Suppressor macrophage (primary cell): ENCODE data around the gene VSIR.

ENCODE experiments used
- DNase-seq, 4 experiments: peaks; one replicate each; pipeline ENCODE4 v3.0.0-alpha.2; 2020 to 2022

The VSIR gene

DNA sequence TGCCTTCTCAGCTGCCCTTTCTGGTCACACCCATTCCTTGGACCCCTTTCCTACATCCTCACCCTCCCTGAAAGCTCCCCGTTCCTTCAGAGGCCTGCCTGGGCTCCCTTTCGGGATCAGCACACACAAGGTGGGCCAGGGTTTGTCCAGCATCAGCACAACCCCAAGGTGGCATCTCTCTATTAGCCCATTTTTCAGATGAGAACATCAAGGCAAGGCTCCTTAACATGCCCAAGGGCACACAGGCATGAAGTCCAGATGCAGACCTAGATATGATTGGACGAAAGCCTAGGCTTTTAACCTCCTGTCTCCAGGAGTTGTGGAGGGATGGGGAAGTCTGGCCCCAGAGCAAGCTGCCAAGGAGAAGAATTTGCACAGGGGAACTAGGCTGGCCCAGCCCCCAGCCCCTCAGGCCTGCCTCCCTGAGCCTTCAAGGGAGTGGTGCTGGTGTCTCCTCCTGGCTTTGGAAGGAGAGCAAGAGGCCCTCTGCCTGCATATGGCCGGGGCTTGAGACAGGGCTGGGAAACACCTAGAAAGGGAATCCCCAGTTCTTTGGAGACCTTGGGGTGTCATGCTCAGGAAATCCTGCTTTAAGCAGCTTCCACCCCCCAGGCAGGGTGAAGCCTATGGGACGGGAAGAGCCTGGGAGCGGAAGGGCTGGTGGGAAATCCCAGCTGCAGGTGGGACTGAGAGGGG lies 9.0 kb upstream of the VSIR start:
- peak in 1 of 4 experiments; percentile 49 for DNase-seq

DNA sequence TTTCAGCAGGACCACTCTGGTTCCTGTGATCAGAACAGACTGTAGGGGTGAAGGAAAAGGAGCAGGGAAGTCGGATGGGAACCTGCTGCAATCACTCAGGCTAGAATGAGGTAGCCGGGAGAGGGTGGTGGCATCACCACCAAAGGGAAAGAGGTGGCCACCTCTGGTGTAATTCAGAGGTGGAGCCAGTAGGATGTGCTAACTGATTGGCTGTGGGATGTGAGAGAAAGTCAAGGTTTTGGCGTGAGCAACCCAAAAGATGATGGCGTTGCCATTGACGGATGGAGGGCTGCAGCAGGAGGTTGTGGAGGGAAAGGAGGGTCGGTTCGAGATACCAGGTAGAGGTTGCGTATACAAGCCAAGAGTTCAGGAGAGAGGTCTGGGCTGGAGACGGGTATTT lies 7.4 kb upstream of the VSIR start:
- DNase-seq: no peak

DNA sequence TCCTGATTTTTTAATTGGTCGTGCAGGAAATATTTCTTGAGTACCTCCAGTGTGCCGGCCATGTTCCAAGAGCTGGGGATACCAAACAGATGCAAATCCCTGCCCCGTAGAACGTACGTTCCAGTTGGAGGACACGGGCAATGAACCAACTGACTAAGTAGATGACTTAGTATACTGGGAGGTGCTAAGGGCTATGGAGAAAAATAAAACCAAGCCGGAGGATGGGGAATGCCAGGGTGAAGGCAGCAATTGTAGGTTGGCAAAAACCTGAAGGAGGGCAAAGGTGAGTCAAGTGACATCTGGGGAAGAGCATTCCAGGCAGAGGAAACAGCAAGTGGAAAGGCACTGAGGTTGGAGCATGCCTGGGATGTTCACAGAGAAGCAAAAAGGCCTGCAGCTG lies 6.8 kb upstream of the VSIR start:
- DNase-seq: no peak

DNA sequence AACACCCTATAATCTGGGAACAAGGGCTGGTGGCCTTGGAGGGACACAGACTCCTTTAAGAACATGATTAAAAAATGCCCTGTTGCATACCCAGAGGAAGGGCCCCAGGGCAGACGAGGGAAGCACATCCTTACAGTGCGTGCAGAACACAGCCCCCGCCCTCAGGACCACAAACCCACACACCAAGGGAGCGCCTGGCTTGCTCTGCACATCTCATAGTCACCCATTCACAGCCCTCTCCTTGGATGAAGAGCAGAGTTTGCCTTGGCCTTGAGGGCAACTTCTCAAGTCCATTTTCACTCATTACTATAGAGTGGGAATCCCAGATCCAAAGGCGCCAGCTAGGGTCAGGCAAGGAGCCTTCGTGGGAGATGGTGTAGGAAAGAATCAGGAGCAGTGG lies 6.3 kb upstream of the VSIR start:
- peak in 1 of 4 experiments; percentile 40 for DNase-seq

DNA sequence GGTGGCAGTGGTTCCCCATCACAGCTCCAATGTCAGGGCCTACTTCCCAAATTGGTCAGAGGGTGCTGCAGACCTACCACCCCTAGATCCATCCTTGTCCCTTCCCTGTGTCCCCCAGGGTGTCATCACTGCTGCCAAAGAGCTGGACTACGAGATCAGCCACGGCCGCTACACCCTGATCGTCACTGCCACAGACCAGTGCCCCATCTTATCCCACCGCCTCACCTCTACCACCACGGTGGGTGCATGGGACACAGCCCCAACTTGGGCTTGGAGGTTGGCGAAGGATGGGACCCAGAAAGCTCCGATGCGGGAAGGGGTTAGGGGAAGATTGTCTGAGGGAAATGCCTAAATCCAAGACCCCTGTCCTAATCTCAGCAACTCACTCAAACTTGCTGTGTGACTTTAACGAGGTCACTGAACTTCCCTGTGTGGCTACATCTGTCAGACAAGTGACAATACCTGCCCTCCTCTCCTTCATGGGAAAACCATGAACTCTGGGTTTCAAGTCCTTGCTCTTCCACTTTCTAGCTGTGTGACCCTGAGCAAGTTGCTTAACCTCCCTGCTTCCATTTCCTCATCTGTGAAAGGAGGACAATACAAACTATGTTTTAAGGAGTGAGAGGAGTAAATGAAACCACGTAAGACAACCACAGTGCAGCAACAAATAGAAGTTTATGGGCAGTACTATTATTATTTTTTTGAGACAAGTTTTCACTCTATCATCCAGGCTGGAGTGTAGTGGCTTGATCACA lies 4.9 kb upstream of the VSIR start:
- DNase-seq: peak in 2 of 4 experiments; percentile 50 to 62

DNA sequence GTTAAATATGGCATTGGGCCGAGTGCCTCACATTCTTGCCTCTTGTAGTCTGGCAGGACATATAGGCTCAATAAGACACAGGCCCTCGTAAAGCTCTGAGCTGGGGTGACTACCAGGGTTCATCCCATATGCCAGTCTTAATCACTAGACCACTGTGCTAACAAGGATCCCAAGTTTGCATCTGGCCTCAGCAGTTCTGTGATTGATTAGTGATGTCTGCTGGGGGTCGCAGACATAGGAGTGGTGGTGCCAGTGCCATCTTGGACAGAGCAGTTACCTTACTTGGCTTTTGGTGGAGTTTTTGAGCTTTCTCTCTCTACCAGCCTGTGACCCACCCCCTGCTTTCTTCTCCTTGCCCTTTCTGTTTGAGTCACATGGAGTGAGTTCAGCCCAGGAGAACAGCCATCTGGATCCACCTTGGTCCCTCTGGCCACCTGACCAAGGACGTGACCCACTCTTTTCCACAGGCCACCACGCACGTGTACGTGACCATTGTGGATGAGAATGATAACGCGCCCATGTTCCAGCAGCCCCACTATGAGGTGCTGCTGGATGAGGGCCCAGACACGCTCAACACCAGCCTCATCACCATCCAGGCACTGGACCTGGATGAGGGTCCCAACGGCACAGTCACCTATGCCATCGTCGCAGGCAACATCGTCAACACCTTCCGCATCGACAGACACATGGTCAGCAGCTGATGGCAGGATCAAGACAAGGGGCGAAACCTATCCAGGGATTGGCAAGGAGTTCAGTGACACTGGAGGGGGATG lies 4.1 kb upstream of the VSIR start:
- no peak for DNase-seq

DNA sequence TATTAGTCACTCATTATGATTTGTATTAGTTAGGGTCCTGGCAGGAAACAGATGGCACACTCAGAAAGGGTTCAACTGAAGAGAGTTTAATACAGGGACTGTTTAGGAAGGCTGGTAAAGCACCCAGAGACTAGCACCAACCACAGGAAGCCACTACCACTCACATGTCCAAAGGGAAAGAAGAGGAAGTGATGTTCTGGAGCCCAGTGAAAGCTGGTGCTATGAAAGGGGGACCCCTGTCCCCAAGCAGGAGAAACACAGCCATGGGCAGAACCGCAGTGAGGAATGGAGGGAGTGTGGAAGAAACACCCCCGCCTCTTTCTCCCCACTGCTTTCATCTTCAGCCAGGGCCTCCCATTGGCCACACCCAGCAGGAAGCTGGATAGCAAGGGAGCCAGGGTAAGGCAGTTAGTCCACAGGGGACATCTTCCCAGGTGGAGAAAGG lies 3.2 kb upstream of the VSIR start:
- DNase-seq: peak; percentile 63 to 80 (median 78)

DNA sequence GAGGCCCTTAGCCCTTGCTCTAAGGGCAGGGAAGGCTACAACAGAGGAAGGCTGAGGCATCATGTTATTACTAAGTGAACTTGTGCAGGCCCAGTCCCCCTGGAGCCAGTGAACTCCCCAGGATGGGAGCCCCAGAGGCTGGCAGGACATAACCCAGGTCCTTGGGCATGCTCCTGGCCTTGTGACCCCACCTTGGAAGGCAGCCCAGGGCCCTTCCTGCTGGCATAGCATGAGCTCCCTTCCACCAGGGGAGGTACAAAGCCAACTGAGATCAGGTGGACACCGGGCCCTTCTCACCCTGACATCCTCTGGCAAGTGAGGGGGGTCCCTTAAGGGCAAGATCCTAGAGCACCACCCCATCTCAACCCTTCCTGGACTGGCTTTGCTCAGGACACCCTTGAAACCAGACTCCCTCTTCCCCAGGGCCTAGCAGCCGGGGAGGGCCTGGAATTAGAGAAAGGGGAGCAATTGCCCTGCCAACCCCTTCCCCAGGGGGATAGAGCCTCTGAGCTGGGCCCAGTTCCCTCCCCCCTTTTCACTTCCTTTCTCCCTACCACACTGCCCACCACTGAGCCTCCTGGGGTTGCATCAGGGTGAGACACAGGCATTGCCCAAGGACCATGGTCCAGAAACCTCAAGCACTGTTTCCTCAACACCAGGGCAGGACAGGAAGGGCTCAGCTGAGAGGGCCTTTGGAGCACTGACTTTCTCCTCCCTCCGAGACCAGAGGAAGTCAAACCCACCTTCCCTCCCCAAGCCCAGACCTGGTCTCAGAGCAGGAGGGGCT lies 1.8 kb upstream of the VSIR start:
- peak; percentile 86 to 94 (median 93) for DNase-seq

DNA sequence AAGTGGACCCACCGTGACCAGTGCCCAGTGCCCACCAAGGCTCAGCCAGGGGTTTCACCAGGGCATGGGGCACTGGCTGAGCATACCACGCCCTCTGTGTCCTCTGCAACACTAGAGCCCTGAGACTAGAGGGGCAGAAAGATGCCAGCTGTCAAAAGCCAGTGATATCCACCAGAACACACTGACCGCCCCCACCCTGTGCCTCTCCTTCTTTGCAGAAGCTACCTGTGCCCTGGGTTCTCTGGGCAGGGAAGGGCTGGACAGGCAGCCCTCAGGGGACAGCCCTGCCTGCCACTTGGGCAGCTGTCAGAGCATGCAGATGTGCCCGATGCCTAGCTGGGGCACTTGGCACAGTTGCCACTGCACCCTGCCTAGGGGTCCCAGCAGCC lies 494 bp downstream of the VSIR start:
- DNase-seq: peak in 1 of 4 experiments; percentile 30

DNA sequence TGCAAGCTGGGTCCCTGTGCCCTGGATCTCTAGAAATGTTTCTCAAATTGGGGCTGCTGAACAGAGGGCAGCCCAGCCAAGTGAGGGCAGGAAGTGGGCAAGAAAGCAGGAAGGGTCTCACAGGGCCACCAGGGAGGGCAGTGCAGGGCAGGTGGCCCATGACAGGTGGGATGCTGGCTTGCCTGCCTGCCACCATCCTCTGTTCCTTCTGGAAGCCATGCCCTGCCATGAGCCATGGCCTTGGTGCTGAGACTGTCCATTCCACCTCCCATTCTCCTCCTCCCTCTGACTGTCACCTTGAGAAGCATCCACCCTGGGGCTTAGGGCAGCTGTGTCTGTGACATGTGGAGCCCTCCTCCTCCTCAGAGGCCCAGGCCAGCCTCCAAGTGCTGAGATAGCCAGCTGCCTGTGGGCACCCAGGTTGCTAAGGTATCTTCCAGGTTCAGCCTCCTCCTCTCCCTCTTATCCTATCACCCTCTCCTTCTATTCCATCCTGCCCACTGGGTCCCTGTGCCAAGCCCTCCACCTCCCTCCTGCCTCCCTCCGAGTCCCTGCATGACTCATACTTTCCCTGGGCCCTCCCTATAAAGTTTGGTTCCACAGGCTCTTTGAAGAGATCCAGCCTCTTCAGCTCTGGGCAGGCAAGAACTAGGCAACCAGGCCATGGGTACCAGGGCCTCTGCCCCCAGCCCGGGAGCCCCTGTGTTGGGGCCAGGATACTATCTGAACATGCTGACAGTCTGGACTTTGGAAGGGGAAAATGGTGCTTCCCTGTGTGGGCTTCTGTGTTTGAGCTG lies 1.3 kb downstream of the VSIR start:
- peak in 3 of 4 experiments; percentile 55 to 66 (median 62) for DNase-seq

DNA sequence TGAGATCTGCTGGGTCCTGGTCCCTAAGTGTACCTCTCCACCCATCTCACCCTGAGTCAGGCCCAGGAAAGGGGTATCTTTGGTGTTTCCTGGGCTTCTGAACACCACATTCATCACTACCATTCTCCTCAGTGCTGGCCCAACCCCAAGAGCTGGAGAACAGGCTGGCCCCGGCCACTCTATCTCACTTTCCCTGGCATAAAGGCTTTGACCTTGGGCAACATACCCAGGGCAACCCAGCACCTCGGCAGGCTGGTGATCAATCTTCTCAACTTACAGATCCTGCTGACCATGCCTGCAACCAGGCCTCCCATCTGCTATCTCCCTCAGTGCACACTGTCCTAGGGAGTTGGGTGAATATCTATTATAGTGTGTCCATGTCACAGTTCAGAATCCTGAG lies 2.1 kb downstream of the VSIR start:
- peak in 1 of 4 experiments; percentile 18 for DNase-seq

DNA sequence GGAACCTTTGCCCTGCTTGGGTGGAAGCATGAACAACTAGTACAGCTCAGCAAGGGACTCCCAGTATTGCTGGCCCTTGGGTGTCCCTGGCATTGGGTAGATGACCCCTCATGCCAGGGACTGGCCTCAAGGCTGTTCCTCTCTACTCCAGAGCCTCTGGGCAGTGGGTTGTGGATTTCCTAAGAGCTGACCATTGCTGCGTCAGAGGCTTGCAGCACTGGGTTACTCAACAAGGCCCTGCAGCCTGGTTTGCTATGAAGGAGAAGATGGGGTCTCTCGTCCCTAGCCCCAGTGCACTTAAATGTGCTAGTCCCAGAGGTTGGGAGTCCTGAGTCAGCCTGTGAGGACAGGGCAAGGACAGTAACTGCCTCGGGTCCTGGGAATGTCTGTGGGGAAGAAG lies 2.5 kb downstream of the VSIR start:
- DNase-seq: peak; percentile 86 to 93 (median 88)

DNA sequence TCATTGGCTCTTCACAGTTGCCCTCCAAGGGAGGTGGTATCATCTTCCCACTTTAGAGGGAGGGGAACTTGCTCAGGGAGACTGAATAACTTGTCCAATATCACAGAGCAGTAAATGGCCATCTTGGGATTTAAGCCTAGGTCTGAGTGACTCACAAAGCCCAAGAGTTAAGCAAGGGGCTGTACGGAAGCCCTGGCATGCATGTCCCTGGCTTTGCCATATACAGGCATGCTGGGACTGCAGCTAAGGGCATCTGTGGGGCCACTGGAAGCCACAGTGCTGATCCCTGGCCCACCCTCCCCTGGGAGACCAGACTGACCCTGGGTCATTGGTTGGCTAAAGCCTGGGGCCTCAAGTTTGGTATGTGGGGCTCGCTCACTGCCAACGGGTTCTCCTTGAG lies 3.1 kb downstream of the VSIR start:
- DNase-seq: peak; percentile 46 to 75 (median 68)

DNA sequence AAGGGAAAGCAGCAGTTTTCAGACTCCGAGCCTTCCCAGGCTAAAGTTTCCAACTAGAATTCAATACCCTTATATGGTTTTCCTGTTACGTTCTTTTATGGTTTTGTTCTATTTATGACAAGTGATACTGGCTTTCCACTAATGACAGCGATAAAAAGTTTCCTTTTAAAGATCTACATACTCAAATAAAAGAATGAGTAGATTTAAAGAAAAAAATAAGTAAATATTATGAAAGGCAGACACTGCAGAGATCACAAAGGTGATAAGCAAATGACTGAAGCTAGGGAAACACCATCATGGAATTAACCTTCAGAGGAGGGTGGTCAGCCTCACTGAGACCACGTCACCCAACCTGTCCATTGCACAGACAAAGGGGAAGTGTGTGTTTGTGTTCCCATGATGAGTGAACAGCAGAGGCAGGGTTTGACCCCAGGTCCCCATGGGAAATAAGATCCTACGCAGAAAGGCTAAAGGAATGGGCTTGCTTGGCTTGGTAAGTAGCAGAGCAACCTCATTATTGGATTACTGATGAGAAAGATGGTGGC lies 4.0 kb downstream of the VSIR start:
- peak; percentile 64 to 85 (median 76) for DNase-seq

DNA sequence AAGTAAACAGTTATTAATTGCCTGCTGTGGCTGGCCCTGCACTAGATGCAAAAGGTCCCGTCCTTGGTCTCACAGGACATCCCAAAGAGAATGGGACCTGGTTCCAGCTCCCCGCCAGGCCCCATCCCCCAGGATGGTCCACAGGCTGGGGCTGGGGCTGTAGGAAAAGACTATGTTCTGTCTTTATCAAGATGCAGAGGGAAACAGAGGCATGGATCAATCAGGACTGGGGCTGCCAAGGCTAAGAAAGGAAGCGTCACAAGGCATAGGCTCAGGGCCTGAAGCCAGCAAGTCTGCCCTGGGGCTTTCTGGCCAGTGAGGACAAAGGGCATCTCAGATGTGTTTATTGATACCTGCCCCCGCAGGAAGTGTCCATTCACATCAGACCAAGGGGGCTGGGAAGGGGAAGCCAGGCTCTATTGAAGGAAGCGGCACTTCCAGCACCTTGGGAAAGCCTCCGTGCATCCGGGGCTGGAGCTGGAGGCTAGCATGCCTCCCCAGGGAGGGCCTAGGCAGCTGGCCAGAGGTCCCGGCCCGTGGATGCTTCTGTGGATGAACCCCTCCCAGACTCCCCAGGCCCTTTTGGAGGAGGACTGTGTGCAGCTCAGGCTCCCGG lies 5.8 kb downstream of the VSIR start:
- peak in 1 of 4 experiments; percentile 29 for DNase-seq

DNA sequence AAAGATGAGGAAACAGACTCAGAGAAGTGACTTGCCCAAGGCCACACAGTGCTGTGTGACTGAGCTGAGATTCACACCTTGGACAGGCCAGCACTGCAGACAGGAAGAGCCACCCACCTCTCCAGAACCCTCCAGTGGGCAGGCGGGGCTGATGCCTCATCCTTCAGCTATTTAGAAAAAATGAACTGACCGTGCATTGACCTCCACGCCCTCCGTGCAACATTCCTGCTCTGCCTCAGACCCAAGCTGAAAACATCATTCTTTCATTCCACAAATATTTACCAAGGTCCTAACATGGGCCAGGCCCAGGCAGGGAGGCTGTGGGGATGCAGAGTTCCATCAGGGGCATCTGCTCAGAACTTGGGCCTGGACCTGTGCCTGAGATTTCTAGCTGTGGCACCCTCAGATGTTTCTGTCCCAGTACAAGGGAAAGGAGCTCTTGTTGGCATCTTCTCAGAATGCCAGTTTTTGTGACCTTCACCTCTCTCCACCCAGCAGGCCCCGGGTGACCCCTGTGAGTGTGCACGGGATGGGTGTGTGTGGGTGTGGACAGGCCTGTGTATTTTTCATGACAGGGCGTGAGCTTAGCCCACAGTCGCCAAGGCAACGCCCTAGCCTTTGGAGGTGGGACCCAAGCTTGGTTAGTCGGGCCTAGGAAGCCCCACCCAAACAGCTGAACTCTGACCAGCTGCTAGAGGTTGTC lies 6.5 kb downstream of the VSIR start:
- DNase-seq: peak in 3 of 4 experiments; percentile 53 to 71 (median 69)

DNA sequence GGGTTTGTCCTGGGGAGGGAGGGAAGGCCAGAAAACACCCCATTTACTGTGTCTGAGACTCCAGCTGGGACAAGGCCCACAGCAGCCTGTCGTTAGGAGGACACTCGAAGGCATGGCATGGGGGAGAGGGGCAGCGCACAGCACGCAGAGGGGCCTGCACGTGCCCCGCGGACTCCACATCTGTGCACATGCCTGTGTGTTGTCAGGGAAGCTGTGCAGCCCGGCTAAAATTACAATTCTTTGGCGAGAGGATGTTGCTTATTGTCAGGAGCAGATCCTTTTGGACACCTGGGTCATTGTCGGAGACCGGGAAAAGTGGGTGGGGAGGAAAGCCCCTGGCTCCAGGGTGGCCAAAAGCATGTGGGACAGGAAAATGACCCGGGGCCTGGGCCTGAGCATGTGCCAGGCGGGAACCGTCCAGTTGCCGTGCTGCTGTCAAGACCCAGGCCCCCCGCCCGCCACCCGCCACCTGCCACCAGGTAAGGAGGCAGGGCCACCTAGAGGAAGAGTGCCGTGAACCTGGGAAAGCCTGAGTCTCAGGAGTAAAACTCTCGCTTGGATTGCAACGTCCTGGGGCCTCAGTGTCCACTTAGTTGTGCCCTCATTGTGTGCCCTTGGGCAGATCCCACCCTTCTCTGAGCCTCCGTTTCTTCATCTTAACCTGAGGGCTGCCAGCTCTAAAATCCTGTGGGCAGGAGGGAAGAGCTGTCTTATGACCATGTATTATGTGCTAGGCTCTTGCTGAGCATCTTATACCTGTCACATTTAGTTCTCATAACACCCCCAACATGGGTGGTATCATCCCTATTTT lies 7.2 kb downstream of the VSIR start:
- no peak for DNase-seq

DNA sequence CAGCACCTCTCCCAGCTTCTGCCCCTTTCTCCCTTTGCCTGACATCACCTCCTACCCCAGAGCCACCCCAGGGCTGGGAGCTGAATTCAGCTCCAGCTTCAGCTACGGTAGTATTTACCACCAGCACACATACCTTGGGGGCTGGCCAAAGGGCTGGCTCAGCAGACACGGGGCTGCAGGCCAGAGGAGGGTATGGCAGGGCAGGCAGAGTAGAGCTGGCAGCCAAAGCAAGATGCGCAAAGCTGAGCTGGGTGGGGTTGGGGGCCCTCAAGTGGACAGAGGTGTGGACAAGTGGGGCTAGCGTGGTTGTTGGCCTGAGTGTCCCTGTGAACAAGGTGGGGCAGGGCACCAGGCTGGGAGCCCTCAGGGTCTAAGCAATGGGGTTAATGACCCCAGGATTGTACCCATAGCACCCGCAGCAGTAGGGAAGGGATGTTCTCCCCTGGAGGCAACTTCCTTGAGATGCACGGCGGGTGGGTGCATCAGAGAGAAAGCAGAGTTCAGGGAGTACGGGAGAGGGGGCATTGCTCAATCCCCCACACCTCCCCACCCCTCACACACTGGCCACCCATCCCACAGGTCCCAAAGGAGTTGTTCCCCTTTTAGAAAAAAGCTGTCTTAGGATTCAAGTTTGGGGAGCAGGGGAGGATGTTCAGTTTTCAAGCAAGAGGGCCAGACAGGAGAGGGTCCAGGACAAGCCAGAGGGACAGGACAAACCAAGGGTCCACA lies 8.0 kb downstream of the VSIR start:
- peak in 2 of 4 experiments; percentile 43 to 45 for DNase-seq
